ENCODE data around the gene SORCS3. TPM values are rescaled to one million over a fixed set of nuclear protein-coding genes. Genes with fewer than 3 reads are reported as not detected.

Gene SORCS3
- total RNA-seq, 2 donors from 2014 or later = not detected

DNA sequence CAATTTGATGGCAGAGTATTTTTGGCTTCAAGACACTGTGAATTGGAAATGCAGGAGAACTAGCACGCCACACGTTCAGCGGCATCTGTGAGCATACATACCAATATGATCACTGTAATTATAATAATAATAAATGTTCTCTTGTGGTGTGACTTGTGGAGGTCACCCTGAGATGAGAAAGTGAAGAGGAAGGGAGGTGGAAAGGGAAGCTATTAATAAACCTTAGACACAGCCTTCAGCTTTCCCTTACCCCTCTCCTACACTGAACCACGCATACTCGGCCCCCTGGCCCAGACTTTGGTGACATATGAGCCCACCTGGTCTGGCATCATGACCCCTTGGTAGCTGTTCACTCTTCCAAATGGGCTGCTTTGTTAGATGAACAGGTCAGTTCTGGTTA, 139.1 kb downstream of the SORCS3 start:
- no peak for ATAC-seq
- H3K27ac ChIP-seq = no peak overlapping the region
- DNase-seq = no peak
- intact Hi-C loops (cut with DNase I) = no loop called here
- no peaks in the 10 kb centered on the region for H3K9me3 ChIP-seq
- no peak for TF ChIP-seq POLR2A (IDR thresholded peaks at IDR 0.05)
- TF ChIP-seq, protein P1, sequence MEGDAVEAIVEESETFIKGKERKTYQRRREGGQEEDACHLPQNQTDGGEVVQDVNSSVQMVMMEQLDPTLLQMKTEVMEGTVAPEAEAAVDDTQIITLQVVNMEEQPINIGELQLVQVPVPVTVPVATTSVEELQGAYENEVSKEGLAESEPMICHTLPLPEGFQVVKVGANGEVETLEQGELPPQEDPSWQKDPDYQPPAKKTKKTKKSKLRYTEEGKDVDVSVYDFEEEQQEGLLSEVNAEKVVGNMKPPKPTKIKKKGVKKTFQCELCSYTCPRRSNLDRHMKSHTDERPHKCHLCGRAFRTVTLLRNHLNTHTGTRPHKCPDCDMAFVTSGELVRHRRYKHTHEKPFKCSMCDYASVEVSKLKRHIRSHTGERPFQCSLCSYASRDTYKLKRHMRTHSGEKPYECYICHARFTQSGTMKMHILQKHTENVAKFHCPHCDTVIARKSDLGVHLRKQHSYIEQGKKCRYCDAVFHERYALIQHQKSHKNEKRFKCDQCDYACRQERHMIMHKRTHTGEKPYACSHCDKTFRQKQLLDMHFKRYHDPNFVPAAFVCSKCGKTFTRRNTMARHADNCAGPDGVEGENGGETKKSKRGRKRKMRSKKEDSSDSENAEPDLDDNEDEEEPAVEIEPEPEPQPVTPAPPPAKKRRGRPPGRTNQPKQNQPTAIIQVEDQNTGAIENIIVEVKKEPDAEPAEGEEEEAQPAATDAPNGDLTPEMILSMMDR (IDR thresholded peaks at IDR 0.05) = no peak
- no peak overlapping the region for H3K4me3 ChIP-seq
- H3K36me3 ChIP-seq (replicated peaks in 1 of 2; ENCODE audit: insufficient read depth in 1 of 2, low read depth in 2 of 2) = no peaks in the 10 kb centered on the region
- no peaks in the 10 kb centered on the region for H3K27me3 ChIP-seq
- WGBS, 2 donors = 66 to 67% methylated on average over 5 of the region's 5 CpGs
- no peaks in the 10 kb centered on the region for H3K4me1 ChIP-seq

GRCh38 chr10:104780946-104781595, 140.0 kb downstream of the SORCS3 start:
- WGBS, 2 donors = 41 to 57% methylated on average over 1 of the region's 1 CpG
- intact Hi-C loops (cut with DNase I) = no loop called here
- no peak overlapping the region for H3K27ac ChIP-seq
- no peak for TF ChIP-seq POLR2A (IDR thresholded peaks at IDR 0.05)
- TF ChIP-seq, protein P1 (IDR thresholded peaks at IDR 0.05) = no peak
- no peak for DNase-seq
- H3K27me3 ChIP-seq = no peaks in the 10 kb centered on the region
- ATAC-seq = no peak
- no peaks in the 10 kb centered on the region for H3K9me3 ChIP-seq
- H3K36me3 ChIP-seq (replicated peaks in 1 of 2; ENCODE audit: insufficient read depth in 1 of 2, low read depth in 2 of 2) = no peaks in the 10 kb centered on the region
- H3K4me3 ChIP-seq = no peak overlapping the region
- H3K4me1 ChIP-seq = no peaks in the 10 kb centered on the region

GRCh38 chr10:104784452-104784851, 143.4 kb downstream of the SORCS3 start:
- ATAC-seq = no peak

GRCh38 chr10:104791471-104791870, 150.4 kb downstream of the SORCS3 start:
- intact Hi-C loops (cut with DNase I) = no loop called here
- H3K27me3 ChIP-seq = no peaks in the 10 kb centered on the region

More at GRCh38 chr10:104784452-104784851, 143.4 kb downstream of the SORCS3 start:
- WGBS, 2 donors = 41 to 55% methylated on average over 2 of the region's 2 CpGs
- no peak for DNase-seq
- Histone ChIP-seq H3K4me1 (no peaks in the 10 kb centered on the region), H3K36me3 (replicated peaks in 1 of 2; ENCODE audit: insufficient read depth in 1 of 2, low read depth in 2 of 2) (no peaks in the 10 kb centered on the region), H3K27me3 (no peaks in the 10 kb centered on the region), H3K9me3 (no peaks in the 10 kb centered on the region), H3K27ac (no peak overlapping the region), H3K4me3 (no peak overlapping the region)
- TF ChIP-seq, protein P1 (IDR thresholded peaks at IDR 0.05) = no peak
- no peak for TF ChIP-seq POLR2A (IDR thresholded peaks at IDR 0.05)
- intact Hi-C loops (cut with DNase I) = no loop called here

More at GRCh38 chr10:104791471-104791870, 150.4 kb downstream of the SORCS3 start:
- Histone ChIP-seq H3K36me3 (replicated peaks in 1 of 2; ENCODE audit: insufficient read depth in 1 of 2, low read depth in 2 of 2) (no peaks in the 10 kb centered on the region), H3K4me3 (no peak overlapping the region), H3K27ac (no peak overlapping the region), H3K4me1 (no peaks in the 10 kb centered on the region), H3K9me3 (no peaks in the 10 kb centered on the region)
- no peak for ATAC-seq
- WGBS, 2 donors = 30 to 44% methylated on average over 2 of the region's 2 CpGs
- DNase-seq = no peak
- TF ChIP-seq, protein P1 (IDR thresholded peaks at IDR 0.05) = no peak
- TF ChIP-seq POLR2A (IDR thresholded peaks at IDR 0.05) = no peak

All from body of pancreas (tissue), 4 donors.